Spleen (tissue), 11 donors: Measurements from ENCODE around the gene NKIRAS1. TPM values are rescaled to one million over a fixed set of nuclear protein-coding genes. Genes with fewer than 3 reads are reported as not detected.
"Not testable (repeated sequence)": the region's sequence is repeated elsewhere in the genome, so short reads cannot be mapped to it uniquely, and the experiment has no call there.

ENCODE experiments used
- DNase-seq: peaks from one replicate; pipeline ENCODE4 v3.0.0-alpha.2; 2020
- H3K27ac ChIP-seq, 8 donors: fragments of 200-600 bp; sonication (generic) in 7 of 8; 1 replicate in 4 of 8; 2 replicates in 4 of 8; pipeline versions ENCODE4 v1.5.0 to v1.8.0; 2016 to 2021; ENCODE audit warnings: inconsistent platforms in 4 of 8, mild to moderate bottlenecking in 4 of 8, moderate library complexity in 1 of 8
- H3K27me3 ChIP-seq, 7 donors: fragments of 200-600 bp; sonication (generic) in 6 of 7; replicated peaks in 1 of 7; 1 replicate in 4 of 7; 2 replicates in 3 of 7; pipeline versions ENCODE4 v1.5.0 to v1.8.0; 2016 to 2021; ENCODE audit warnings: inconsistent platforms in 3 of 7, mild to moderate bottlenecking in 1 of 7
- H3K36me3 ChIP-seq, 6 donors: fragments of 200-600 bp; sonication (generic) in 5 of 6; 1 replicate in 4 of 6; 2 replicates in 2 of 6; pipeline versions ENCODE4 v1.5.0 to v1.8.0; 2016 to 2021; ENCODE audit warnings: inconsistent platforms in 2 of 6
- H3K4me1 ChIP-seq, 6 donors: fragments of 200-600 bp; sonication (generic) in 5 of 6; 1 replicate in 3 of 6; 2 replicates in 3 of 6; pipeline versions ENCODE4 v1.5.0 to v1.8.0; 2016 to 2021; ENCODE audit warnings: inconsistent platforms in 3 of 6
- H3K4me3 ChIP-seq, 8 donors: fragments of 200-600 bp; sonication (generic) in 7 of 8; 1 replicate in 4 of 8; 2 replicates in 4 of 8; pipeline versions ENCODE4 v1.5.0 to v1.8.0; 2016 to 2021; ENCODE audit warnings: inconsistent platforms in 4 of 8, mild to moderate bottlenecking in 4 of 8, moderate library complexity in 2 of 8
- H3K9me3 ChIP-seq, 8 donors: fragments of 200-600 bp; sonication (generic) in 7 of 8; 1 replicate in 4 of 8; 2 replicates in 4 of 8; pipeline versions ENCODE4 v1.5.0 to v1.8.0; 2016 to 2021; ENCODE audit warnings: inconsistent platforms in 4 of 8
- POLR2A ChIP-seq, 3 donors: fragments of 450-650 bp; IDR thresholded peaks; one replicate each; pipeline ENCODE4 v1.5.1; 2017; ENCODE audit warnings: antibody characterized with exemption in 3 of 3, mild to moderate bottlenecking in 1 of 3
- POLR2AphosphoS5 ChIP-seq, 3 donors: sonication (generic); formaldehyde crosslinking; IDR thresholded peaks; one replicate each; pipeline ENCODE4 v1.5.1; 2017; ENCODE audit warnings: antibody characterized with exemption in 3 of 3
- WGBS, 5 donors: extraction: QIAGEN DNeasy Blood & Tissue Kit in 3 of 5; methylation state at CpG; one replicate each; pipeline versions ENCODE4 v1.1.5 to v1.1.7; 2013 to 2018; 5-methylcytosine and 5-hydroxymethylcytosine counted together
- intact Hi-C: fragments of 100-400 bp; cut with DNase I; formaldehyde crosslinking; loops from one replicate; pipeline ENCODE4 v1.15.0; 2023; ENCODE audit warnings: low total_unique reads
- polyA plus RNA-seq, 3 donors: library from polyadenylated mRNA; stranded (reverse); fragments of 200-250 nt; gene quantifications; one replicate each; pipeline ENCODE4 v1.2.1, GENCODE V29; 2013
- total RNA-seq, 7 donors: library from RNA; depleted of rRNA in 3 of 7; stranded (reverse); fragments of >200 nt in 3 of 7; fragmentation: NEBNext Ultra II Directional in 4 of 7; extraction: Animal tissue kit (Norgen Biotek cat#: 25700) in 4 of 7; gene quantifications; one replicate each; pipeline versions ENCODE4 v1.1.0 to v1.2.1, GENCODE V29; 2016 to 2021
- TF ChIP-seq, protein P1 (sequence below), 11 experiments: fragments of 200-600 bp in 7 of 11; fragments of 450-650 bp in 4 of 11; sonication (generic) in 4 of 11; IDR thresholded peaks in 8 of 11; conservative IDR thresholded peaks in 3 of 11; 1 replicate in 7 of 11; 2 replicates in 4 of 11; pipeline versions ENCODE4 v1.4.0 to v1.8.0; 2016 to 2021; ENCODE audit warnings: antibody characterized with exemption in 11 of 11, inconsistent platforms in 4 of 11, mild to moderate bottlenecking in 1 of 11
- donor health status: healthy with polysubstance abuse.
- donor health status: DM: no; HTN: no; CAD: no; lungs with moderate emphysema.
- donor health status: DM: no; HTN: no; CAD: no.
- donor health status: Bipolar disorder and iron deficiency.
- donor health status: healthy.
- donor health status: DM: no; HTN: no; CAD: no.
- donor health status: DM: yes; HTN: yes; CAD: no.

NKIRAS1 gene
- total and polyA plus RNA-seq, 10 donors, result 3.5 to 14.2 (median 8.9) TPM

DNA sequence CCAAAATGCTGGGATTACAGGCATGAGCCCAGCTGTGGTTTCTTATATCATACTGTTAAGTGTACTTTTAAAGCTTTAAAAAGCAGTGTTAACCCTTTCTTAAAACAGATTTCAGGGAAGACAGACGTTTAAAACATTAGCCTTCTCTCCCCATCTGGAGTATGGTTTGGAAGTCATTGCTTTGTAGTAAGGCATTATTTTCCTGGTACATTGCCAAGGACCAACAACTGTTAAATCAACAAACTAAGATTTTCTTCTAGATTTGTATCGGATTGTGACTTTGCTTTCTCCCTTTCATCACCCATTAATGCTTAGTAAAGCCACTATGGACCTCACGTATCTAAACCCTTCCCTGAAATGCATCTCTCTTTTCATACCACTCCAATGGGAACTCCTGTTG is 60.5 kb downstream of the NKIRAS1 start:
- TF ChIP-seq POLR2AphosphoS5 (IDR thresholded peaks at IDR 0.05) (no peak), POLR2A (IDR thresholded peaks at IDR 0.05) (no peak)
- TF ChIP-seq, protein P1, sequence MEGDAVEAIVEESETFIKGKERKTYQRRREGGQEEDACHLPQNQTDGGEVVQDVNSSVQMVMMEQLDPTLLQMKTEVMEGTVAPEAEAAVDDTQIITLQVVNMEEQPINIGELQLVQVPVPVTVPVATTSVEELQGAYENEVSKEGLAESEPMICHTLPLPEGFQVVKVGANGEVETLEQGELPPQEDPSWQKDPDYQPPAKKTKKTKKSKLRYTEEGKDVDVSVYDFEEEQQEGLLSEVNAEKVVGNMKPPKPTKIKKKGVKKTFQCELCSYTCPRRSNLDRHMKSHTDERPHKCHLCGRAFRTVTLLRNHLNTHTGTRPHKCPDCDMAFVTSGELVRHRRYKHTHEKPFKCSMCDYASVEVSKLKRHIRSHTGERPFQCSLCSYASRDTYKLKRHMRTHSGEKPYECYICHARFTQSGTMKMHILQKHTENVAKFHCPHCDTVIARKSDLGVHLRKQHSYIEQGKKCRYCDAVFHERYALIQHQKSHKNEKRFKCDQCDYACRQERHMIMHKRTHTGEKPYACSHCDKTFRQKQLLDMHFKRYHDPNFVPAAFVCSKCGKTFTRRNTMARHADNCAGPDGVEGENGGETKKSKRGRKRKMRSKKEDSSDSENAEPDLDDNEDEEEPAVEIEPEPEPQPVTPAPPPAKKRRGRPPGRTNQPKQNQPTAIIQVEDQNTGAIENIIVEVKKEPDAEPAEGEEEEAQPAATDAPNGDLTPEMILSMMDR (IDR thresholded peaks at IDR 0.05 in 8 of 11, conservative IDR thresholded peaks at IDR 0.05 in 3 of 11), result no peak
- Histone ChIP-seq H3K27me3 (no peaks in the 10 kb centered on the region), H3K9me3 (peaks cover 0 to 8% (median 5%) of the 10 kb centered on the region in 8 donors), H3K27ac (peak overlapping the region in 5 of 8 donors; percentile 49 to 70 (median 65)), H3K4me1 (peaks cover 31 to 62% (median 53%) of the 10 kb centered on the region in 6 donors), H3K4me3 (no peak overlapping the region), H3K36me3 (peaks cover 0 to 14% (median 0%) of the 10 kb centered on the region in 6 donors)
- 73 to 80% (median 76%) methylated on average over 3 of the region's 3 CpGs for WGBS, 5 donors
- DNase-seq, result no peak
- intact Hi-C loops, result no loop called here

DNA sequence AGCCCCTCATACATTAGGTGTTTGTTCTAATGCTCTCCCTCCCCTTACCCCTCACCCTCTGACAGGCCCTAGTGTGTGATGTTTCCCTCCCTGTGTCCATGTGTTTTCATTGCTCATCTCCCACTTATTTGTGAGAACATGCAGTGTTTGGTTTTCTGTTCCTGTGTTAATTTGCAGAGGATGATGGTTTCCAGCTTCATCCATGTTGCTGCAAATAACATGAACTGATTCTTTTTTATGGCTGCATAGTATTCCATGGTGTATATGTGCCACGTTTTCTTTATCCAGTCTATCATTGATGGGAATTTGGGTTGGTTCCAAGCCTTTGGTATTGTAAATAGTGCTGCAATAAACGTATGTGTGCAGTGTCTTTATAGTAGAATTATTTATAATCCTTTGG is 67.3 kb downstream of the NKIRAS1 start:
- 91 to 95% (median 93%) methylated on average over 2 of the region's 2 CpGs for WGBS, 5 donors
- peaks cover 0 to 12% (median 9%) of the 10 kb centered on the region in 8 donors for H3K9me3 ChIP-seq
- H3K4me1 ChIP-seq, result peaks cover 0 to 15% (median 3%) of the 10 kb centered on the region in 6 donors
- H3K27ac ChIP-seq, intact Hi-C loops, H3K27me3 ChIP-seq, H3K4me3 ChIP-seq, DNase-seq: not testable (repeated sequence)
- H3K36me3 ChIP-seq, result peaks cover 0 to 13% (median 0%) of the 10 kb centered on the region in 6 donors

DNA sequence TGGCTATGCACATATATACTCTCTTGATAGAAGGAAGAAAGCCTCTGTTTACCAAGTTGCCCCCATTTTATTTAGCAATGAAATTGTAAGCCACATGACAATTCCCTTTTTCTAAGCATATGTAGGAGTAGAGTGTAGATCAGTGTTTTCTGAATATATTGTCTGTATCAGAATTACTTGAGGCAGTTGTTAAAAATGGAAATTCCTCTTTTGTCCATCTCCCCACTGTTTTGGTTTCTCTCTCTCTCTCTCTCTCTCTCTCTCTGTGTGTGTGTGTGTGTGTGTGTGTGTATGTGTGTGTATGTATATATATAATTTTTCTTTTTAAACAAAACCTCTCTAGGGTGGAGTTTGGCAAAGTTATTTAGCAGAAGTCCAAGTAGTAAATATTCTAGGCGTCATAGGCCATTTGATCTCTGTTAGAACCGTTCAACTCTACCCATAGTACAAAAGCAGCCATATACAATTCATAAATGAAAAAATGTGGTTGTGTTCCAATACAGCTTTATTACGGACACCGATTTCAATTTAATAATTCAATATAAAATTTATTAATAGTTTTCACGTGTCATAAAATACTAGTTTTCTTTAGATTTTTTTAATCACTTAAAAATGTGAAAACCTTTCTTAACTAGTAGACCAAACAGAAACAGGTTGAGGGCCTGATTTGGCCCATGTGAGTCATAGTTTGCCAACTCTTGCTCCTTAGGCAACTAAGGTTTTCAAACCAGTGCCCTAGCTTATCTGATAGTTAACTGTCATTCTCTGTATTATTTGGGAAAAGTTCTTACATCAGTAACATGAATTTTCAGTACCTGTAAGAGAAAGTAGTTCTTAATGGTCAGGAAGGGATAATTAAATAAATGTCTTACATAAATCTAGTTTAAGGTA is 71.2 kb downstream of the NKIRAS1 start:
- TF ChIP-seq POLR2A (IDR thresholded peaks at IDR 0.05) (no peak), POLR2AphosphoS5 (IDR thresholded peaks at IDR 0.05) (no peak)
- TF ChIP-seq, protein P1 (IDR thresholded peaks at IDR 0.05 in 8 of 11, conservative IDR thresholded peaks at IDR 0.05 in 3 of 11), result no peak
- H3K36me3 ChIP-seq, result no peaks in the 10 kb centered on the region
- DNase-seq, result no peak
- H3K27ac ChIP-seq, result no peak overlapping the region
- H3K4me3 ChIP-seq, result no peak overlapping the region
- intact Hi-C loops, result no loop called here
- WGBS, 5 donors, result 76 to 93% (median 91%) methylated on average over 5 of the region's 5 CpGs
- peaks cover 0 to 41% (median 4%) of the 10 kb centered on the region in 6 donors for H3K4me1 ChIP-seq
- H3K27me3 ChIP-seq, result no peaks in the 10 kb centered on the region
- peaks cover 0 to 5% (median 2%) of the 10 kb centered on the region in 8 donors for H3K9me3 ChIP-seq

DNA sequence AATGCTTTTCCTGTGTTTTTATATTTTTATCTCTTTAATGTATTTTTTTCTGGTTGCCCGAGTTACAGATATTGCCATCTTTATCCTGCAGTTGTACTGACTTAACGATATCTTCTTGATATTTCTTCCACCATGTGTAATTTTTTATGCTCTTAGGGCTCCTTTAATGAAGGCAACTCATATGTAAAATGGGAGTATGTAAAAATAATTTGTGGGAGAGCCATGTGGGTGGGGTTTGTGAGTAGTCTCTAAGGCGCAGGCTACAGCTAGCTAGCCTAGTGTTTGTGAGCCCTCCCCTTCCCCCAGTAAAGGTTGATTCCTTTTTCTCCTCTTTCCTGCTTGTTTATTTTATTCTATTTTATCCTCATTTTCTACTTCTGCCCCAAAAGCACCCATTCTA is 72.9 kb downstream of the NKIRAS1 start:
- Histone ChIP-seq H3K9me3 (no peaks in the 10 kb centered on the region), H3K27ac (no peak overlapping the region), H3K36me3 (no peaks in the 10 kb centered on the region), H3K27me3 (no peaks in the 10 kb centered on the region), H3K4me3 (no peak overlapping the region), H3K4me1 (peaks cover 0 to 50% (median 6%) of the 10 kb centered on the region in 6 donors)
- WGBS, 5 donors, result 92 to 97% (median 93%) methylated on average over 3 of the region's 3 CpGs
- DNase-seq, result no peak
- intact Hi-C loops, result no loop called here
- TF ChIP-seq, protein P1 (IDR thresholded peaks at IDR 0.05 in 8 of 11, conservative IDR thresholded peaks at IDR 0.05 in 3 of 11), result no peak
- no peak for TF ChIP-seq POLR2A (IDR thresholded peaks at IDR 0.05)

Other genes starting within 250 kb of the NKIRAS1 start
- 100 to 1,000 TPM in 2 of 7 donors, 10 to 100 TPM in 5; 62.6 to 106 (median 87.2) TPM for gene UBE2E1, start 111.0 kb downstream of the NKIRAS1 start, total RNA-seq
- gene UBE2E1, start 111.0 kb downstream of the NKIRAS1 start, polyA plus RNA-seq, result 10 to 100 TPM; 68.8 to 96.1 (median 95.1) TPM
- gene RPL15, start 142 bp upstream of the NKIRAS1 start, total RNA-seq, result 1,000 to 10,000 TPM; 1,270 to 1,952 (median 1,638) TPM
- gene RPL15, start 142 bp upstream of the NKIRAS1 start, polyA plus RNA-seq, result 1,000 to 10,000 TPM; 4,457 to 6,830 (median 5,860) TPM
- 10 to 100 TPM; 20.4 to 44.4 (median 39.5) TPM for gene NR1D2, start 28.3 kb upstream of the NKIRAS1 start, total RNA-seq
- gene NR1D2, start 28.3 kb upstream of the NKIRAS1 start, polyA plus RNA-seq, result 10 to 100 TPM in 1 of 3 donors, 1 to 10 TPM in 2; 6.1 to 10.7 (median 7.3) TPM